D721Med (cell line): Measurements from ENCODE around the gene C17orf50.
A peak's percentile ranks its signal among the peaks of the same experiment; 100 is the strongest.

ENCODE experiments used
- DNase-seq: peaks from one replicate; pipeline ENCODE4 v3.0.0; 2011; ENCODE audit warnings: low spot score; ENCODE audit not compliant: insufficient read length
- FAIRE-seq: peaks from 2 replicates; lab custom pipeline; 2011; peaks lifted over from hg19 to GRCh38; lab: Jason Lieb, UNC
- CTCF ChIP-seq: IDR thresholded peaks from 2 replicates; pipeline ENCODE4 v1.5.1; 2012; ENCODE audit warnings: mild to moderate bottlenecking, control low read depth; ENCODE audit not compliant: insufficient read depth; ENCODE audit errors: missing control alignments

The C17orf50 gene

DNA sequence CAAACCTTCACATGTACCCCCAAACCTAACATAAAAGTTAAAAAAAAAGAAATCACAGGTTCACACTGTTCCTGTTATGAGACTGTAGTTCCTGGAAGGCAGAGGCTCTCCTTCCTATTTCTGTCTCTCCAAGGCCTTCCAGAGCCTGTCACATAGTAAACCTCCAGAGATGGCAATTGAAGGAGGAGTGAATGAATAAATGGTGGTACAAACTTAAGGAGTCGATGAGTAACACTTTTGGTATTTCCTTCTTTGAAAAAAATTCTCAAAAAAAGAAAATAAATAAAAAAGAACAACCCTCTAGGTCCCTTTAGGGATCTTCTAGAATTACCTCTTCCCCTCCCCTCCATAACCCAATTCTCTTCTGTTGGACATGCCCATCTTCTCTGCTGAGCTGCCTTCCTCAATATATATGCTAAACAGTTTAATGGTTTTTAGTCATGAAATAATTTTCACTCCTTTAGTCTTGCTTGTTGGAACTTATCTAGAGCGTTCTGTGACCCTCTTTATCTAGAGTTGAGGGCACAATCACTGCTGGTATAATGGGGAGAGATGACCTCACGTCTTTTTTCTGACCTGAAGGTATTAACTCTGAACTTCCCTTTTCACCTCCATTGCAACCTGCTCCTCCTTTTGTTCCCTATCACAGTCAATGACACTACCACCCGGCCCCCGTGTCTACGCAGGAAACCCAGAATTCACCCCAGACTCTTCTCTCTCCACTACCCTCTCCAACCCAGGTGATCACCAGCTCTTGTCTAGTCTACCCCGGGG lies 46.9 kb downstream of the C17orf50 start:
- DNase-seq (no peak), FAIRE-seq (no peak)
- no peak for TF ChIP-seq CTCF

GRCh38 chr17:35808240-35808961 lies 47.7 kb downstream of the C17orf50 start:
- FAIRE-seq (no peak), DNase-seq (no peak)
- no peak for TF ChIP-seq CTCF

DNA sequence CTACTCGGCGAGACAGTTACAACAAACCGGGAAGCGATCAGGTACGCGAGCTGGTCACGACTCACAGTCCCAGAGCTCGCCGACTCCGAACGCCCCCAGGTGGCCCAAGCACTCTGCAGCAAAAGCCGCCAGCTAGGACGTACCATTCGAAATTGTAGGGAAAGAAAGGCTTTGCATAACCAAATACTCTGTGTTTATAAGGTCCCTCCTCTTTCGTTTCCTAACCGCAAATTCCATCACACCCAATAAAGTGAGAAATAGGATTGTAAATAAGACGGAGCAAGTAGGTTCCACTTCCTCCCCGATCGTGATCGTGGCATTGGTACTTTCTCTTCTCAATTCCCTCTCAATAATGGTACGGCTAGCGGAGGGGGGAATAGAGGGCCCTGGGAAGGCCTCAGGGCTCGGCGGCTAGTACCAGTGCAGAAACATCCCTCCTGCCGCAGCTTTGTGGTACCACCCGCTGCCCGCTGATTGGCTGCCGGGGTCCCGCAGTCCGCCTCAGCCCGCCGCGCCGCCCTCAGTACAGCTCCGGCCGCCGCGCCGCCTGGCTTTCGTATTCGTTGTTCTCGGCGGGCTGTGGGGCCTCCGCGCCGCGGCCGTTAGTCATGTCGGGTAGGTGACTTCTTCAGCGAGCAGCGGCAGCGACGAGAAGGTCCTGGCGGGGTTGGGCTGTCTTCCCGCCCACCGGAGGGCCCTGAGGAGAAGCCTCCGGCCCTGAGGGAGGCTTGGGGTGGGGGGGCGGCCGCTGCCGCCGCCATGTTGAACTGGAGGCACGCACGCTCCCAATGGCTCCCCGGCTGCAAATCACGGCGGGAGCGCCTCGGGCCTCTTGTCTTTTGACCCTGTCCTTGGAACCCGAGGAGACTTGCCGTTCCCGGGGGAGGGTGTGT lies 48.5 kb downstream of the C17orf50 start, which contains the start of gene TAF15:
Gene TAF15, plus strand, starts transcription at position 523 of the 893 bp plus-strand sequence. Its CDS starts 86 bp downstream, at position 609.
- peak; percentile 90 for TF ChIP-seq CTCF
- no peak for FAIRE-seq
- DNase-seq = peak; percentile 61

GRCh38 chr17:35809855-35810461 lies 49.3 kb downstream of the C17orf50 start:
- DNase-seq = no peak
- no peak for FAIRE-seq
- no peak for TF ChIP-seq CTCF

GRCh38 chr17:35811759-35812158 lies 51.1 kb downstream of the C17orf50 start:
- TF ChIP-seq CTCF = no peak
- DNase-seq = no peak

DNA sequence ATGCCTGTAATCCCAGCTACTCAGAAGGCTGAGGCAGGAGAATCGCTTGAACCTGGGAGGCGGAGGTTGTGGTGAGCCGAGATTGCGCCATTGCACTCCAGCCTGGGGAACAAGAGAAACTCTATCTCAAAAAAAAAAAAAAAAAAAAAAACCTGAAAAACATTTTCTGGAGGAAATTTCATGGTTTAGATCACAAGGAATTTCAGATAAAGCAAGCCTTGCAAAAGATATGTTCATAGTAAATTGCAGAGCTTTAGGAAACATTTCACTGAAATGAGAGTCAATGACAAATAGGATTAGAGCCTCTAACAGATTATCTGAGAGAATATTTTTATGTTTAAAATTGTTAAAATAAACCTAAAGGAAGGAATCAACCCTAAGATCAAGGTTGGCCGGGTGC lies 51.8 kb downstream of the C17orf50 start:
- FAIRE-seq (no peak), DNase-seq (no peak)
- no peak for TF ChIP-seq CTCF

More at GRCh38 chr17:35811759-35812158, 51.1 kb downstream of the C17orf50 start:
- no peak for FAIRE-seq
